ENCODE results near the gene NOPCHAP1. TPM values are rescaled to one million over a fixed set of nuclear protein-coding genes. Genes with fewer than 3 reads are reported as not detected.

The NOPCHAP1 gene
- polyA plus RNA-seq, 2 donors: 7.8 to 8.2 TPM

DNA sequence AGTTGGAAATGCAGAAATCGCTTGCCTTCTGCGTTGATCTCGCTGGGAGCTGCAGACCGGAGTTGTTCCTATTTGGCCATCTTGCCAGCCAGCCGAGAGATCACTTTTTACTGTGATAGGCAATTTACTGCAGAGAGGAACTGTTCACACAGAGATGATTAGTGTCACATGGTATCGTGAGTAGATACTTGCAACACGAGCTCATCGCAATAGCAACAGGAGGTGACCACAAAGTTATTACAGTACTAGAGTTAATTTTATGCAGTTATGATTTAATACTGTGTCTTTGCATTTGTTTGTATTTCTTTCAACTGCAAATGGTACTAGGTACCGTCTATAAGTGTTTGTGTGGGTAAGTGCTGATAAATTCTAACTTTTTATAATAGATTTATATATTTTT lies 27.8 kb downstream of the NOPCHAP1 start:
- H3K27ac ChIP-seq (ENCODE audit: low read depth in 2 of 2, low read length in 1 of 2): no peak overlapping the region
- peaks cover 0 to 3% of the 10 kb centered on the region in 2 donors for H3K36me3 ChIP-seq (ENCODE audit: control insufficient read depth in 2 of 2, insufficient read depth in 2 of 2, low read length in 1 of 2)
- H3K4me1 ChIP-seq (ENCODE audit: control insufficient read depth in 2 of 2, insufficient read depth in 2 of 2, low read length in 1 of 2): no peaks in the 10 kb centered on the region
- no peak overlapping the region for H3K4me3 ChIP-seq (ENCODE audit: low read depth in 1 of 2, low read length in 2 of 2)
- H3K9me3 ChIP-seq (ENCODE audit: control insufficient read depth in 2 of 2, insufficient read depth in 1 of 2, low read depth in 1 of 2, low read length in 1 of 2): no peaks in the 10 kb centered on the region
- 95% methylated on average over 9 of the region's 9 CpGs for WGBS, 2 donors
- H3K27me3 ChIP-seq (ENCODE audit: control insufficient read depth in 1 of 2, insufficient read depth in 2 of 2, low read length in 2 of 2): no peaks in the 10 kb centered on the region

DNA sequence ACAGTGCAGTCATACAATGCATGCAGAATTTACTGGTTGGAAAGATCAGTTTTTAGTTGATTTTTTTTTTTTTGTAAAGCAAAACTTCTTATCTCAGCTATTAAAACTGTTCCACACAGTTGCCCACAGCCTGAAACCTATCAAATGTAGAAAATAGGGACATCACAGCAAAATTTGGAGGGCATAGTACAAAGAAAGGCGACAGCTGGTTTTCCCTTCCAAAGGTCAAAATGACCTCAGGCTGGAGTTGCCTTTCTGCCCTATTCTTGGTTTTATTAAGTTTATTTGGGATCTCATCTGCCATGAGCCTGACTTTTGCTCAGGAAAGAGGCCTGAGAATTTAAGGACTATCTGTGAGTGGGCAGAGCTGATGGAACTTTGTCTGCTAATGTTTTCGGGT lies 28.5 kb downstream of the NOPCHAP1 start:
- Histone ChIP-seq H3K4me3 (ENCODE audit: low read depth in 1 of 2, low read length in 2 of 2) (no peak overlapping the region), H3K36me3 (ENCODE audit: control insufficient read depth in 2 of 2, insufficient read depth in 2 of 2, low read length in 1 of 2) (peaks cover 0 to 3% of the 10 kb centered on the region in 2 donors), H3K4me1 (ENCODE audit: control insufficient read depth in 2 of 2, insufficient read depth in 2 of 2, low read length in 1 of 2) (no peaks in the 10 kb centered on the region), H3K27ac (ENCODE audit: low read depth in 2 of 2, low read length in 1 of 2) (no peak overlapping the region), H3K27me3 (ENCODE audit: control insufficient read depth in 1 of 2, insufficient read depth in 2 of 2, low read length in 2 of 2) (no peaks in the 10 kb centered on the region), H3K9me3 (ENCODE audit: control insufficient read depth in 2 of 2, insufficient read depth in 1 of 2, low read depth in 1 of 2, low read length in 1 of 2) (no peaks in the 10 kb centered on the region)
- 83 to 91% methylated on average over 2 of the region's 2 CpGs for WGBS, 2 donors

DNA sequence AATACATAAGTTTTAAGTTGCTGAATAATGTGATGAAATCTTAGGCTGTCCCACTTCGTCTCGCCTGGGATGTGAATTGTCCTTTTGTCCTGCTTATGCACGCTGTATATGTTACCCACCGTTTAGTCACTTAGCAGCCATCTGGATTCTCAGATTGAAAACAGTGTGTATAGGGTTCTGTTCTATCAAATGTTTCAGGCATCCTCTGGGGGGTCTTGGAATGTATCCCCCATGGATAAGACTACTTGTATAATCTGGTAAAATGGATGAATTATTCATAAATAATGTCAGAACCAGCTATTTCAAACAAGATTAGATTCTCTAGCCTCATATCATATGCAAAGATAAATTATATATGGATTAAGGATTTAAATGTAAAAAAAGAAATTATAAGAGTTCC lies 29.4 kb downstream of the NOPCHAP1 start:
- Histone ChIP-seq H3K9me3 (ENCODE audit: control insufficient read depth in 2 of 2, insufficient read depth in 1 of 2, low read depth in 1 of 2, low read length in 1 of 2) (no peaks in the 10 kb centered on the region), H3K27ac (ENCODE audit: low read depth in 2 of 2, low read length in 1 of 2) (no peak overlapping the region), H3K36me3 (ENCODE audit: control insufficient read depth in 2 of 2, insufficient read depth in 2 of 2, low read length in 1 of 2) (peaks cover 0 to 3% of the 10 kb centered on the region in 2 donors), H3K4me3 (ENCODE audit: low read depth in 1 of 2, low read length in 2 of 2) (no peak overlapping the region), H3K27me3 (ENCODE audit: control insufficient read depth in 1 of 2, insufficient read depth in 2 of 2, low read length in 2 of 2) (no peaks in the 10 kb centered on the region), H3K4me1 (ENCODE audit: control insufficient read depth in 2 of 2, insufficient read depth in 2 of 2, low read length in 1 of 2) (peaks cover 0 to under 1% of the 10 kb centered on the region in 2 donors)
- 94 to 95% methylated on average over 4 of the region's 4 CpGs for WGBS, 2 donors

GRCh38 chr12:105018012-105018411 lies 31.9 kb downstream of the NOPCHAP1 start:
- Histone ChIP-seq H3K27me3 (ENCODE audit: control insufficient read depth in 1 of 2, insufficient read depth in 2 of 2, low read length in 2 of 2) (no peaks in the 10 kb centered on the region), H3K4me1 (ENCODE audit: control insufficient read depth in 2 of 2, insufficient read depth in 2 of 2, low read length in 1 of 2) (peaks cover 0 to 5% of the 10 kb centered on the region in 2 donors), H3K4me3 (ENCODE audit: low read depth in 1 of 2, low read length in 2 of 2) (no peak overlapping the region), H3K9me3 (ENCODE audit: control insufficient read depth in 2 of 2, insufficient read depth in 1 of 2, low read depth in 1 of 2, low read length in 1 of 2) (no peaks in the 10 kb centered on the region), H3K36me3 (ENCODE audit: control insufficient read depth in 2 of 2, insufficient read depth in 2 of 2, low read length in 1 of 2) (no peaks in the 10 kb centered on the region), H3K27ac (ENCODE audit: low read depth in 2 of 2, low read length in 1 of 2) (no peak overlapping the region)
- WGBS, 2 donors: 84 to 93% methylated on average over 4 of the region's 4 CpGs

GRCh38 chr12:105018776-105019175 lies 32.7 kb downstream of the NOPCHAP1 start:
- no peaks in the 10 kb centered on the region for H3K9me3 ChIP-seq (ENCODE audit: control insufficient read depth in 2 of 2, insufficient read depth in 1 of 2, low read depth in 1 of 2, low read length in 1 of 2)

GRCh38 chr12:105020241-105020962 lies 34.3 kb downstream of the NOPCHAP1 start:
- no peaks in the 10 kb centered on the region for H3K27me3 ChIP-seq (ENCODE audit: control insufficient read depth in 1 of 2, insufficient read depth in 2 of 2, low read length in 2 of 2)
- no peak overlapping the region for H3K4me3 ChIP-seq (ENCODE audit: low read depth in 1 of 2, low read length in 2 of 2)
- WGBS, 2 donors: 79 to 82% methylated on average over 3 of the region's 3 CpGs
- H3K4me1 ChIP-seq (ENCODE audit: control insufficient read depth in 2 of 2, insufficient read depth in 2 of 2, low read length in 1 of 2): peaks cover 0 to 5% of the 10 kb centered on the region in 2 donors
- no peaks in the 10 kb centered on the region for H3K9me3 ChIP-seq (ENCODE audit: control insufficient read depth in 2 of 2, insufficient read depth in 1 of 2, low read depth in 1 of 2, low read length in 1 of 2)
- H3K36me3 ChIP-seq (ENCODE audit: control insufficient read depth in 2 of 2, insufficient read depth in 2 of 2, low read length in 1 of 2): no peaks in the 10 kb centered on the region
- no peak overlapping the region for H3K27ac ChIP-seq (ENCODE audit: low read depth in 2 of 2, low read length in 1 of 2)

More at GRCh38 chr12:105018776-105019175, 32.7 kb downstream of the NOPCHAP1 start:
- H3K4me1 ChIP-seq (ENCODE audit: control insufficient read depth in 2 of 2, insufficient read depth in 2 of 2, low read length in 1 of 2): peaks cover 0 to 5% of the 10 kb centered on the region in 2 donors
- H3K4me3 ChIP-seq (ENCODE audit: low read depth in 1 of 2, low read length in 2 of 2): no peak overlapping the region
- H3K27me3 ChIP-seq (ENCODE audit: control insufficient read depth in 1 of 2, insufficient read depth in 2 of 2, low read length in 2 of 2): no peaks in the 10 kb centered on the region
- no peak overlapping the region for H3K27ac ChIP-seq (ENCODE audit: low read depth in 2 of 2, low read length in 1 of 2)
- H3K36me3 ChIP-seq (ENCODE audit: control insufficient read depth in 2 of 2, insufficient read depth in 2 of 2, low read length in 1 of 2): no peaks in the 10 kb centered on the region
- 90% methylated on average over 9 of the region's 9 CpGs for WGBS, 2 donors

GRCh38 chr12:105024928-105025327 lies 38.8 kb downstream of the NOPCHAP1 start:
- no peak overlapping the region for H3K27ac ChIP-seq (ENCODE audit: low read depth in 2 of 2, low read length in 1 of 2)
- H3K36me3 ChIP-seq (ENCODE audit: control insufficient read depth in 2 of 2, insufficient read depth in 2 of 2, low read length in 1 of 2): no peaks in the 10 kb centered on the region
- no peaks in the 10 kb centered on the region for H3K27me3 ChIP-seq (ENCODE audit: control insufficient read depth in 1 of 2, insufficient read depth in 2 of 2, low read length in 2 of 2)
- WGBS, 2 donors: 70 to 83% methylated on average over 2 of the region's 2 CpGs
- H3K4me1 ChIP-seq (ENCODE audit: control insufficient read depth in 2 of 2, insufficient read depth in 2 of 2, low read length in 1 of 2): peaks cover 0 to 5% of the 10 kb centered on the region in 2 donors
- no peaks in the 10 kb centered on the region for H3K9me3 ChIP-seq (ENCODE audit: control insufficient read depth in 2 of 2, insufficient read depth in 1 of 2, low read depth in 1 of 2, low read length in 1 of 2)
- H3K4me3 ChIP-seq (ENCODE audit: low read depth in 1 of 2, low read length in 2 of 2): no peak overlapping the region

- 22 to 33% methylated on average over 5 of the region's 5 CpGs for WGBS, 2 donors
- H3K27ac ChIP-seq (ENCODE audit: low read depth in 2 of 2, low read length in 1 of 2): peak overlapping the region in 1 of 2 donors; percentile 49
Measured at GRCh38 chr12:105025890-105026289, 39.8 kb downstream of the NOPCHAP1 start.

GRCh38 chr12:105026411-105026810 lies 40.3 kb downstream of the NOPCHAP1 start:
- Histone ChIP-seq H3K36me3 (ENCODE audit: control insufficient read depth in 2 of 2, insufficient read depth in 2 of 2, low read length in 1 of 2) (no peaks in the 10 kb centered on the region), H3K9me3 (ENCODE audit: control insufficient read depth in 2 of 2, insufficient read depth in 1 of 2, low read depth in 1 of 2, low read length in 1 of 2) (no peaks in the 10 kb centered on the region), H3K4me3 (ENCODE audit: low read depth in 1 of 2, low read length in 2 of 2) (no peak overlapping the region), H3K27ac (ENCODE audit: low read depth in 2 of 2, low read length in 1 of 2) (no peak overlapping the region), H3K4me1 (ENCODE audit: control insufficient read depth in 2 of 2, insufficient read depth in 2 of 2, low read length in 1 of 2) (no peaks in the 10 kb centered on the region), H3K27me3 (ENCODE audit: control insufficient read depth in 1 of 2, insufficient read depth in 2 of 2, low read length in 2 of 2) (no peaks in the 10 kb centered on the region)
- WGBS, 2 donors: 46 to 68% methylated on average over 4 of the region's 4 CpGs

More at GRCh38 chr12:105025890-105026289, 39.8 kb downstream of the NOPCHAP1 start:
- Histone ChIP-seq H3K27me3 (ENCODE audit: control insufficient read depth in 1 of 2, insufficient read depth in 2 of 2, low read length in 2 of 2) (no peaks in the 10 kb centered on the region), H3K9me3 (ENCODE audit: control insufficient read depth in 2 of 2, insufficient read depth in 1 of 2, low read depth in 1 of 2, low read length in 1 of 2) (no peaks in the 10 kb centered on the region), H3K36me3 (ENCODE audit: control insufficient read depth in 2 of 2, insufficient read depth in 2 of 2, low read length in 1 of 2) (no peaks in the 10 kb centered on the region), H3K4me1 (ENCODE audit: control insufficient read depth in 2 of 2, insufficient read depth in 2 of 2, low read length in 1 of 2) (peaks cover 0 to 1% of the 10 kb centered on the region in 2 donors), H3K4me3 (ENCODE audit: low read depth in 1 of 2, low read length in 2 of 2) (no peak overlapping the region)
